GM18868 (cell line): ENCODE data around the gene EIF2D.
"Not testable (repeated sequence)": the region's sequence is repeated elsewhere in the genome, so short reads cannot be mapped to it uniquely, and the experiment has no call there.

ENCODE experiments used
- ATAC-seq: cut with Tn5 transposase; IDR thresholded peaks from one replicate; pipeline ENCODE4 v1.9.1; 2021; ENCODE audit warnings: mild to moderate bottlenecking, moderate library complexity; ENCODE audit not compliant: unreplicated experiment

Gene EIF2D

DNA sequence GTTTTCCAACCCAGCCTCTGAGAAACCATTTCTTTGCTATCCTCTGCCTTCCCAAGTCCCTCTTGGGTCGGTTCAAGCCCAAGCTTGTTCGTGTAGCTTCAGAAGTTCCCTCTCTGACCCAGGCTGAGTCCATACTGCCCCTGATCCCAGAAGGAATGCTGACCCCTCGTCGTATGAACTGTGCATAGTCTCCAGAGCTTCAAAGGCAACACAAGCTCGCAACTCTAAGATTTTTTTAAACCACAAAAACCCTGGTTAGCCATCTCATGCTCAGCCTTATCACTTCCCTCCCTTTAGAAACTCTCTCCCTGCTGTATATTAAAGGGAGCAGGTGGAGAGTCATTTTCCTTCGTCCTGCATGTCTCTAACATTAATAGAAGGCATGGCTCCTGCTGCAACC lies 23.8 kb downstream of the EIF2D start:
- no peak for ATAC-seq

DNA sequence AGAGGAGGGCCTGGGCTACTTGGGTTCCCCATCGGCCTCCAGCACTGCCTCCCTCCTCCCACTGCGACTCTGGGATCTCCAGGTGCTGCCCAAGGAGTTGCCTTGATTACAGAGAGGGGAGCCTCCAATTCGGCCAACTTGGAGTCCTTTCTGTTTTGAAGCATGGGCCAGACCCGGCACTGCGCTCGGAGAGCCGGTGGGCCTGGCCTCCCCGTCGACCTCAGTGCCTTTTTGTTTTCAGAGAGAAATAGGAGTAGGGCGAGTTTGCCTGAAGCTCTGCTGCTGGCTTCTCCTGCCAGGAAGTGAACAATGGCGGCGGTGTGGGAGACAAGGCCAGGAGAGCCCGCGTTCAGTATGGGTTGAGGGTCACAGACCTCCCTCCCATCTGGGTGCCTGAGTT lies 24.4 kb downstream of the EIF2D start:
- no peak for ATAC-seq

DNA sequence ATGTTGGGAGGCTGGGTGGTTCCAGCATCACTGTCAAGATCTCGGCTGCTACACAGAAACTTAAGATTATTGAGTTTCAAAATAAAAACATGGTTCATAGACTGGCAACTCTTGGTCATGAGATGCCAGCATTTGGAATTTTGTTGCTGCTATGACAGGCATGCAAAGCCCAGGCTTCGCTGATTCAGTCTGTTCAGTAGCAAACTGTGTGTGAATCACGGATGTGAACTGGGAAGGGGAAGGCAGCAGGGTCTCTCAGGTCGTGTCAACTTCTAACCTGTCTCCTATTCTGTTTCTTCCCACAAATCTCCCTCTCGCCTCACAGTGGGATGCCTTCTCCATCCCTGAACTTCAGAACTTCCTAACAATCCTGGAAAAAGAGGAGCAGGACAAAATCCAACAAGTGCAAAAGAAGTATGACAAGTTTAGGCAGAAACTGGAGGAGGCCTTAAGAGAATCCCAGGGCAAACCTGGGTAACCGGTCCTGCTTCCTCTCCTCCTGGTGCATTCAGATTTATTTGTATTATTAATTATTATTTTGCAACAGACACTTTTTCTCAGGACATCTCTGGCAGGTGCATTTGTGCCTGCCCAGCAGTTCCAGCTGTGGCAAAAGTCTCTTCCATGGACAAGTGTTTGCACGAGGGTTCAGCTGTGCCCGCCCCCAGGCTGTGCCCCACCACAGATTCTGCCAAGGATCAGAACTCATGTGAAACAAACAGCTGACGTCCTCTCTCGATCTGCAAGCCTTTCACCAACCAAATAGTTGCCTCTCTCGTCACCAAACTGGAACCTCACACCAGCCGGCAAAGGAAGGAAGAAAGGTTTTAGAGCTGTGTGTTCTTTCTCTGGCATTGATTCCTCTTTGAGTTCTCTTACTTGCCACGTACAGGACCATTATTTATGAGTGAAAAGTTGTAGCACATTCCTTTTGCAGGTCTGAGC lies 25.5 kb downstream of the EIF2D start:
- ATAC-seq, result no peak

DNA sequence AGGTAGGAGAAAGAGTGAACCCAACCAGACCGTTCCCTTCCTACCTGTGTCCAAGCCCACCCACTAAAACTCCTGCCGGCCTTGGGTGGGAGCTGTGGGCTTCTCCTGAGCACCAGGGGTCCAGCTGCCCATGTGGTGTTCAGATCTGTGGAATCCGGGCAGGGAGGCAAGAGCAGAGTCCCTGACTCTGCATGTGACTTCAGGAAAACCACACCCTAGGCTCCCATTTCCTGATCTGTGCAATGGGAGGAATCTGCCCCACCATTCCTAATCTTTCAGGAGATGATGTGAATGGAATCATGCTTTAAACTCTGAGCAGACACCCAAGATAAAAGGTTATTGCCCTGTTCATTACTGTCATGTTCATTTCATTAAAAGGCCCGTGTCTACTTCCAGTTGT lies 27.6 kb downstream of the EIF2D start:
- ATAC-seq, result no peak

DNA sequence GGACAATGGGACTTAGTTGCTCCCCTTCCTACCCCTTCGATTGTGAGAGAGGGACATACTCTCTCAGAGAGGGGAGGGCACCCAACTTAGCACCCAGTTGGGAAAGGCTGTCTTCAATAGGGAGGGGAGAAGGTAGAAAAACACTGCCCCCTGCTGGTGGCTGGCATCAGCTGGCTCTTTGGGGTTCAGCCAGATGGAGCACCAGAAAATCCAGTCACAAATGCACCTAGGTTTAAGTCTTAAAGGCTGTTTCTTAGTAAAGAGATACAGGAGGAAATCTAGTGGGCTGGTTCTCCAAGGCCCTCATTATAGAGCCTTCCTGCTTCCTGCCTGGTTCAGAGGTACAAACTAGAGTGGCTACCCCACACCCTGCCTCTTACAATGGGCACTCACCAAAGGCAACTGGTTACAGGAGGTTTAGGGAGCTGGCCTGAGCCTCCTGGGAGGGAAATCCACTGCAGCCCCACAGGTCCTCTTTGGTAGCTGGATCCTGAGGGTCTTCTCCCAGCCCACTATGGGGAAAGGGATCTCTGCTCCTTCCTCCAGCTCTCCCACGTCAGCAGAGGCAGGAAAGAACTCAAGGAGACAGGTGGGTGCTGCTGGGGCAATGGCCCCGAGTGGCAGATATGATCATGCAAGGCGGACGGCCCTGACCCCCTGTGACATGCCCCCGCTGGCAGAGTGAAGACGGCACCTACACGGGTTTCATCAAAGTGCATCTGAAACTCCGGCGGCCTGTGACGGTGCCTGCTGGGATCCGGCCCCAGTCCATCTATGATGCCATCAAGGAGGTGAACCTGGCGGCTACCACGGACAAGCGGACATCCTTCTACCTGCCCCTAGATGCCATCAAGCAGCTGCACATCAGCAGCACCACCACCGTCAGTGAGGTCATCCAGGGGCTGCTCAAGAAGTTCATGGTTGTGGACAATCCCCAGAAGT lies 28.3 kb downstream of the EIF2D start:
- no peak for ATAC-seq

DNA sequence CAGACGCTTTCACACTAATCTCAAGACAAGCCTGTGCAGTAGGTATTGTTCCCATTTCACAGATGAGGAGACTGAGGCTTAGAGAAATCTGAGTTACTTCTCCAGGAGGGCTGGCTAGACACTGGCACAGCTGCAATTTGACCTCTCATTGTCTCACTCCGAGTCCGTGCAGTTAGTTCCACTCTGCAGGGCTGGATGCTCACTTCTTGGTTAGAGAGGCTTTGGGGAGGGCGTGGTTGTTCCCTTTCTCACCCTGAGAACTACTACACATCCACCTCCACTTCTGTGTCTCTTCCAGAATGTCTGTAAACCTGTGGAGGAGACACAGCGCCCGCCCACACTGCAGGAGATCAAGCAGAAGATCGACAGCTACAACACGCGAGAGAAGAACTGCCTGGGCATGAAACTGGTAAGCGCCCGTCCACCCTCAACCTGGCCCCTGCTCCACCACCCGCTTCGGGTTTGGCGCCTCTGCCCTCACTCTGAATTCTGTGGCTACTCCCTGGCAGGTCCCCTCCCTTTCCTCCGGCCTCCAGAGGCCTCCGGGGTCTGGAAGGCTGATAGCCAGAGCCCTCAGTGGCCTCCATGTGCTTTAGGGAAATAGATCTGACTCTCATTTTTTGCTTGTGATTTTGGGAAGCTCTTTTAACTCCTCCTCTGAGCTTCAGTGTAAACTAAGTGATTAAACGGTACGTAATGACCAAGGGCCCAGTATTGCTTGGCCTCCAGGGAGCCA lies 29.1 kb downstream of the EIF2D start:
- ATAC-seq, result no peak

DNA sequence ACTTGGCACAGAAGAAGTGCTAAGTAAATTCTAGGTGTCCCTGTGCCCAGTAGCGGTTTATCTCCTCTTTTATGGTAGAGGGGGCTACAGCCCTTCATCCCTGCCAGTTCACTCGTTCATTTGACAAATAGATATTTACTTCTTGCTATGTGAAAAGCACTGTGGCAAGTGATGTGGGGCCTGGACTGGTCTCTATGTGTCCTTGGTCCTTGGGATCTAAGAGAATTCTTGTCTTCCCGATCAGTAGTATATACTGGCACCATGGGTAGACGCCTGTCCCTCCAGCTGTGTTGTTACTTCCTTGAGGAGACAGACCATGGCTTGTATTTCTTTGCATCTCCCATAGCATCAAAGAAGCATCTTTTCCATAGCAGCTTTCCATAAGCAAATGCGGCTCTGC lies 29.7 kb downstream of the EIF2D start:
- ATAC-seq, result no peak

DNA sequence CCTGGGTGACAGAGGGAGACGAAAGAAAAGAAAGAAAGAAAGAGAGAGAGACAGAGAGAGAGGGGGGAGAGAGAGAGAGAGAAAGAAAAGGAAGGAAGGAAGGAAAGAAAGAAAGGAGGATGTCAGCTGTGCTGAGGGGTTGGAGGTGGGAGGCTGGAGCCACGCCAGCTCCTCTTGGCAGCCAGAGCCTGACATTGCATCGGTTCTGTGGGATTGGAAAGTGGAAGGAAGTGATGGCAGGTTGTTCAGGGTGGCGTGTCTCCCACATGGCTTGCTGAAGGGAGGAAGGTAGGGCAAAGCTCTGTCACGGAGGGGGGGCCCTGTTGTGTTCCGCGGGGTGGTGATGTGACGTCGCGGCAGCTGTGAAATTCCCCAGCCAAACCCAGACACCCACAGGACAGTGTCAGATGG lies 30.7 kb downstream of the EIF2D start:
- ATAC-seq, result no peak

DNA sequence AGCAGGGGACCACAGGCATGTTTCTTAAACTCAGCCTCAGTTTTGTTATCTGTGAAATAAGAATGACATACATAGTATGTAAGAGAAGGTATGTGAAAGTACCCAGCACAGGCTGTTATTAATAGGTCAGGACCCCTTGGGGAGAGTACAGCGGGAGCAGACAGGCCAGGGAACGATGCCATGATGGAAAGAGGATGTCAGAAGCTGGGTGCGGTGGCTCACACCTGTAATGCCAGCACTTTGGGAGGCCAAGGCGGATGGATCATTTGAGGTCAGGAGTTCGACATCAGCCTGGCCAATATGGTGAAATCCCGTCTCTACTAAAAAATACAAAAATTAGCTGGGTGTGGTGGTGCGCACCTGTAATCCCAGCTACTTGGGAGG lies 31.2 kb downstream of the EIF2D start:
- ATAC-seq, result not testable (repeated sequence)

DNA sequence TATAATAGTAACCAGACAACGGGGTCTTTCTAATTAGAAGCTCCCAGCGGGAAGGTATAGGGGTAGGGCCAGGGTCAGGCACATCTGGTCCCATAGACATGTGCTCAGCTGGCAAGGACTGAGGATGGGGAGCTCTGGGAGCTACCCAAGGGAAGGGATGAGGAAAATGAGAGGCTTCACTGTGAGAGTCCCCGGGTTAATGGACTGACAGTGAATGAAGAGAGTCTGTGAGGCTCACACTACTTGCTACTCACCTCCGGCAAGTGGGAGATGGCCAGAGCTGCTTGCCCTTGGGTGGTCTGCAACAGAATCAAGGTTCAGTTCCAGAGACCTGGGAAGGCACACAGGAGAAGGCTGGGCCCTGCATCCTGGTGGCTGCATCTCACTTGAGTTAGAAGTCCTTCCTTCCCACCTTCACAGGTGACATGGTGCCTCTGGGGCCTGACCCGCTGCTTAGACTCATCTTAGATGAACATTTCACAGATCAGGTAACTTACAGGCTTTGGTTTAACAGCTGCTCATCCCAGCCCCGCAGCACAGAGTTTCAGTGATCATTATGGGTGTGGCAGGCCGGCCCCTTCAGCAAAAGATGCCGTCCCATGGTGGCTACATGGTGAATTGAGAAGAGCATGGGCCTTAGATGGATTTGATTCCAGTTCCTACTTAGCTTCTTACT lies 31.7 kb downstream of the EIF2D start:
- no peak for ATAC-seq

DNA sequence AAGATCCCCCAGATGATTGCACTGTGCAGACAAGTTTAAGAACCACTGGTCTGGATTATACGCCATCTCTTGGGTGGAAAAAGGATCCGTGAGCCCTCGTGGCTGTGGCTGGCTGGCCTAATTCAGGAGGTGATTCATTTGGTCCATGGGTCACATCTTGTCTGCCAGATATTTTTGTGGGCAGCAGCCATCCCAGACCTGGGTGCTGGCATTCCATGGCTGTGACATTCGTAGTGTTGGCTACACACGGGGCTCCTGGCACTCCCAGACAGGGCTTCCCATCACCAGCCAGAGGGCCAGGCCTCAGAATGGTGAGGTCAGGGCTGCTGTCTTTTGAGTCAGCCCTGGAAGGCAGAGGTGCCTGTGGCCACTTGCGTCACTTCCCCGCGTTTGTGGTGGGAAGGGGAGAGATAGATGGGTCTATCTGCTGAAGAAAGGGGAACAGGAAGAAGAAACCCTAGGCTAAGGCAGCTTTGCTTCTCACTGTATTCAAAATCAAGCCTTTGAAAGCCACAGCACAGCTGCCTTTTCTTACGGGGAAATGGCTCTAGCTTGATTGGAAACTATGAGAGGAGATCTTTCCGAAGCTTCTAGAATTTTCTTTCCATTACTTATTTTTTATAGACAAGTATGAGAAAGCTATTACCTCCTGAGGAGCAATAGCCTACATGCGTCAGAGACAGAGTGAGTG lies 32.4 kb downstream of the EIF2D start:
- peak; percentile 79 for ATAC-seq

DNA sequence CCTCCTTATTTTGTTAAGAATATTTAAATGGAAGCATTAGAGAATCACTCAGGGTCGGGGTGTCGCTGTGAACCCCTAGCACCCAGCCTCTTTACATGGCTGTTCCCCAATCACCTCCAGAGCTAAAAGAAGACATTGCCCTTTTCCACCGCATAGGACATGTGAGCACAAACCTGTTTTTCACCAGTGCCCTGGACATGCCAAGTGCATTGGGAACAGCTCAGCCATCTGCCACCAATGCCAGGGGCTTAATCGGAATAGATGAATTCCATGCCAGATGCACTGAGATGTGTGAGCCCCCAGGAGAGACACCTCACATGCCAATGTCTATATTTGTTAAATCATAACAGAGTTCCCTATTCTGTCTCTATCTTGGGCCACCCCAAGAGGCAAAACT lies 33.3 kb downstream of the EIF2D start:
- no peak for ATAC-seq

DNA sequence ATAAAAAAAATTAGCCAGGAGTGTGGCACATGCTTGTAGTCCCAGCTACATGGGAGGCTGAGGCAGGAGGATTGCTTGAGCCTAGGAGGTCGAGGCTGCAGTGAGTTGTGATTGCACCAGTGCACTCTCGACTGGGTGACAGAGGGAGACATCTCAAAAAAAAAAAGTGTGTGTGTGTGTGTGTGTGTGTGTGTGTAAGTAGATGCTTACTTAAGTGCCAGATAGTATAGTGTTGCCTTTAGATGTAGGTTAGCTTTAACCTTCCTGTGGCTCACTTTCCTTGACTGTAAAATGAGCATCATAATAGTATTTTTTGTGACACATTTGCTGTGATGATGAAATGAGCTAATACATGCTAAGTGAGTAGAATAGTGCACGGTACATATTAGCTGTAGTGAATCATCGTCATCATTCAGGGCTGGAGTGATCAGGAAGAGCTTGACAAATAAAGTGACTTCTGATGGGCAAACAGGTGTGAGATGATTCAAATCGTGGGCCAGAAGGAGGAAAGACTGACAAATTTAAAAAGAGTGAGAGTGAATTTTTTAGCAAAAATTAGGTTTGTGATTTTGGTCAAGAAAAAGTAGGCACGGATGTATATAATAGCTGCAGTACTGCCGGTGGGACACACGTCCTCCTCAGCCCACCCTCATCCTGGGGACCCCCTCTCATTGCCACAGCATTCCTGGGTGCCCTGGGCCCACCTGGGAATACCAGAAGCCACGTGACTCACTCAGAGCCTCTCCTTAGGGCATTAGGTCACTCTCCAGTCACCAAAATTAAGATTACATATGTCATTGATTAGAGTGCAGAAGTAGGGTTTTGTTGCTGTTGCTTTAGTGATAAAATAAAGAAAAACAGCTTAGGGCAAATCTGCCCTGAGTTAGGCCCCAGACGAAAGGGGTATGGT lies 33.9 kb downstream of the EIF2D start:
- ATAC-seq, result no peak

DNA sequence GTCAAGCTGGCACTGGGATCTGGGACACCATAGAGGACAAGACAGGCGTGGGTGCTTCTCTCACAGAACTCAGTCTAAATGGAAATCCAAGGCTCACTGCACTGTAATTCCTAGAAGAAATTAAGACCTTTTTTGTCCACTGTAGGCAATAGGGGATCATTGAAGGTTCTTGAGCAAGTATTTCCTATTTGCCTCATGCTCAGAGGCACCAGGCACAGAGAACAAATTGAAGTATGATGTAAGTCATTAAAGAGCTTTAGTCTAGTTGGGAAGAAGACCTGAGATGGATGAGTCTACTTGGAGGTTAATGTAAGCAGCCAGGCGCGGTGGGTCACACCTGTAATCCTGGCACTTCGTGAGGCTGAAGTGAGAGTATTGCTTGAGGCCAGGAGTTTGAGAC lies 34.6 kb downstream of the EIF2D start:
- ATAC-seq, result no peak

DNA sequence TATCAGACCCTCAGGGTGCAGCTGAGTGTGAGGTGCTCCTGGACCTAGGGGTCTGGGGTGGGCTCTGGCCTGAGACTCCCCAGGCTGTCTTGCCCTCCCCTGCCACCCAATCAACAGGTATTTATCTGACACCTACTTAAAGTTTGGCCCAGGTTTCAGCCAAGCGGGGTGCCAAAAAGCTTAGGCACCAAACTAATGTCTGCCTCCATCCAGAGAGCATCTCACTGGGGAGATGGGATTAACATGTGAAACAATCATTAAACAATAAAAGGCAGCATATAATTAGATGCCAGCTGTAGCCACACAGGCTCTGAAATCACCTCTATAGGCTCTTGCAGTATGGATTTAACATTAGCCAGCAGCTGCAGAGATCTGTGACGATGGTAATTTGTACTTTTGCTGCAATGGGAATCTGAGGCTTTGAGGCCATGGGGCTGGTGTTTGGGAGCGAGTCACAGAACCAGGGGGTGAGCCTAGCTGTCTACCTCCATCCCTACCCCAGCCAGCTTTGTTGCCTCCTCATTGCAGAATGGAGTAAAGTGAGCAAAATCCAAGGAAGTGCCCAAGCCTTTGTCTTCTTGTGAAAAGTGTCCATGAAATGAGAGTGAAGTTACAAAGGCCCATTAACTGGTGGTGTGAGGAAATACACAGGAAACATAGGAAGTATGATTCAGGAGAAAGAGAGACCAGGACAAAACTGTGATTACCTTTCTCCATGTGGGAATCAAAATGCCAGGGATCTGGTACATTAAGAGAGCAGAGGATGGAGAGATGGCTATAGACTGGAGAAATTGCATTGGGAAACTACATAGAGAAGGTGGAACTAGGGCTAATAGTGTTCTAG lies 36.1 kb downstream of the EIF2D start:
- no peak for ATAC-seq

DNA sequence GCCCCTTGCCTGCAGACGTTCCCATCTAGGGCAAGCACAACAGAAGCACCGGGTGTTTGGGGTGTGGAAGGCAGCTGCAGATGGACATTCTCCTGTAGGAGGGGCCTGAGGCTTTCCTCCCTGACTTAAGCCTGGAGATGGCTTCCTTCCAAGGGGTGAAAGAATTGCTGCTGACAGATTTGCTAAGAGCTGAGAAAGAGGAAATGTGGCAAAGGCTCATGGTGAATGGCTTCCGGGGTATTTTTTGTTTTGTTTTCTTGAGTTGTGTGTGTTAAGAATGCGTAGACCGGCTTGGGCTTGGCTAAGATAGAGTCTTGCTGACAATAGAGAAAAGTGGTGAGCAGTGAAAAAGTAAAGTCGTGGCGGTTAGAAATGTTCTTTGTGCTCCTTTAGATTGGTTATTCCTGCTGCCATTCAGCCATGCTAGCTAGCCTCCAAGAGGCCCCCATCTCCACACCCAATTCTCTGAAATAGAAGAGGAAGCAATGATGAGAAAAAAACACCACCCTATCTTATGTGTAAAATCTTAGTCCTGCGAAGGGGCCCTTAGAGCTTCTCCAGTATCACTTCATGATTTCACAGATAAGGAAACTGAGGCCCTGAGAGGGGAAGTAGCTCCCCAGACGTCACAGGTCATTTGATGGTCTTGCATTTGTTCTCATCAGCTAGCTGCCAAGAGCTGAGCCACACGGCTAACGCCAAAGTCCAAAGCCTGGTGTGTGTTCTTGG lies 36.9 kb downstream of the EIF2D start:
- no peak for ATAC-seq

DNA sequence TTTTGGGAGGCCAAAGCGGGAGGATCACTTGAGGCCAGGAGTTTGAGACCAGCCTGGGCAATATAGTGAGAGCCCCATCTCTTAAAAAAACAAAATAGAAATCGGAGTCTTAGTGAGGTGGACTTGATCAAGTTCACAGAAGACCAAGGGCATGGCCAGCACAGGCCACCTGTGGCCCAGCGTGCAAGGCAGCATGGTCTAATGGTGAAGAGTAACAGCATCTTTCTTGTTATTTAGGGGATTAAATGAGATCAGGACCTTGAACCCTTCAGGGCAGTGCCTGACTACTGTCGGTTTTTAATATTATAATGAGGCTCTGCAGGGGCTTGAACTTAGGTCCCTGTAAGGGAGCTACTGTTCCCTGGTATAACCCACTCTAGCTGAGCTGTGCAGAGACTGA lies 38.5 kb downstream of the EIF2D start:
- ATAC-seq, result no peak
